Memory B cell (primary cell): ENCODE data around the gene THBS1.

Source experiments
- ATAC-seq: fragments of 150-1000 bp; cut with Tn5 transposase; 2 replicates; pipeline ENCODE4 v1.10.0; 2021; ENCODE audit warnings: low read depth, mild to moderate bottlenecking, moderate library complexity
- DNase-seq, 2 donors: peaks; one replicate each; pipeline ENCODE4 v3.0.0; 2022; ENCODE audit warnings: low spot score in 2 of 2
- H3K27ac Mint-ChIP-seq: one replicate; pipeline ENCODE4 v1.8.0; 2022; ENCODE audit warnings: mild to moderate bottlenecking, moderate library complexity, mixed read lengths
- H3K27me3 Mint-ChIP-seq: one replicate; pipeline ENCODE4 v1.8.0; 2022; ENCODE audit warnings: mixed read lengths
- H3K36me3 Mint-ChIP-seq: one replicate; pipeline ENCODE4 v1.8.0; 2022; ENCODE audit warnings: mild to moderate bottlenecking, mixed read lengths
- H3K4me1 Mint-ChIP-seq: one replicate; pipeline ENCODE4 v1.8.0; 2022; ENCODE audit warnings: mixed read lengths
- H3K4me3 Mint-ChIP-seq: one replicate; pipeline ENCODE4 v1.8.0; 2022; ENCODE audit warnings: mild to moderate bottlenecking, moderate library complexity, mixed read lengths
- H3K9me3 Mint-ChIP-seq: one replicate; pipeline ENCODE4 v1.8.0; 2022; ENCODE audit warnings: mixed read lengths

The THBS1 gene

DNA sequence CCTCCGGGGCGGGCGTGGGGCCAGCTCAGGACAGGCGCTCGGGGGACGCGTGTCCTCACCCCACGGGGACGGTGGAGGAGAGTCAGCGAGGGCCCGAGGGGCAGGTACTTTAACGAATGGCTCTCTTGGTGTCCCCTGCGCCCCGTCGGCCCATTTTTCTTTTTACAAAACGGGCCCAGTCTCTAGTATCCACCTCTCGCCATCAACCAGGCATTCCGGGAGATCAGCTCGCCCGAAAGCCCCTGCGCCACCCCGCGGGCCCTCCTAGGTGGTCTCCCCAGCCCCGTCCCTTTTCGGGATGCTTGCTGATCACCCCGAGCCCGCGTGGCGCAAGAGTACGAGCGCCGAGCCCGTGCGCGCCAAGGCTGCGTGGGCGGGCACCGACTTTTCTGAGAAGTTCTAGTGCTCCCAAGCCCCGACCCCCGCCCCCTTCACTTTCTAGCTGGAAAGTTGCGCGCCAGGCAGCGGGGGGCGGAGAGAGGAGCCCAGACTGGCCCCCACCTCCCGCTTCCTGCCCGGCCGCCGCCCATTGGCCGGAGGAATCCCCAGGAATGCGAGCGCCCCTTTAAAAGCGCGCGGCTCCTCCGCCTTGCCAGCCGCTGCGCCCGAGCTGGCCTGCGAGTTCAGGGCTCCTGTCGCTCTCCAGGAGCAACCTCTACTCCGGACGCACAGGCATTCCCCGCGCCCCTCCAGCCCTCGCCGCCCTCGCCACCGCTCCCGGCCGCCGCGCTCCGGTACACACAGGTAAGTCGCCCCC is at the start of gene THBS1:
THBS1 (plus strand) TSS at position 595 of the 757 bp plus-strand sequence. CDS start 779 bp downstream, outside the sequence.
- ATAC-seq (no peak), DNase-seq (no peak)
- no peaks in the 10 kb centered on the region for H3K36me3 Mint-ChIP-seq
- peaks cover 28% of the 10 kb centered on the region for H3K27me3 Mint-ChIP-seq
- H3K4me1 Mint-ChIP-seq: peaks cover 3% of the 10 kb centered on the region
- H3K9me3 Mint-ChIP-seq: no peaks in the 10 kb centered on the region
- peak within 1 kb of the TSS; percentile 2 for H3K4me3 Mint-ChIP-seq
- no peak within 1 kb of the TSS for H3K27ac Mint-ChIP-seq

DNA sequence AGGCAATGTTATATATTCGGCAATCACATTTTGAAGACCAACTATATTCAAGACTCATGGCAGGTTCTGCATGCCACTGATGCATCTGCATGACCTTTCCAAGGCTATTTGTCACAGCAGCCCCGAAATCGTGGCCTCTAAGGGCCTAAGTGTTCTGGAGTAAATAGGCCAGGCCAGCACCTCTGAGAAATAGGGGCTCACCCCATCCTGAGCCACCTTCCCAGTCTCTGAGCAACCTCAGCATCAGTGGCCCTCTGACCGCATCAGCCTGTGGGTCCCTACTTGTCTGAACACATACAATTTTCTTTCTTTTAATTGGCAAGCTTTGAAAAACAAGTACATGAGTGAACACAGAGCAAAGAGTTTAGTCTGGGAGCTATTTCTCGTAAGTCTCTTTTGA is 45.9 kb upstream of the THBS1 start:
- Mint-ChIP-seq H3K36me3 (no peaks in the 10 kb centered on the region), H3K9me3 (no peaks in the 10 kb centered on the region), H3K4me1 (no peaks in the 10 kb centered on the region), H3K27me3 (peaks cover 7% of the 10 kb centered on the region), H3K4me3 (no peak overlapping the region), H3K27ac (no peak overlapping the region)
- ATAC-seq (no peak), DNase-seq (no peak)

DNA sequence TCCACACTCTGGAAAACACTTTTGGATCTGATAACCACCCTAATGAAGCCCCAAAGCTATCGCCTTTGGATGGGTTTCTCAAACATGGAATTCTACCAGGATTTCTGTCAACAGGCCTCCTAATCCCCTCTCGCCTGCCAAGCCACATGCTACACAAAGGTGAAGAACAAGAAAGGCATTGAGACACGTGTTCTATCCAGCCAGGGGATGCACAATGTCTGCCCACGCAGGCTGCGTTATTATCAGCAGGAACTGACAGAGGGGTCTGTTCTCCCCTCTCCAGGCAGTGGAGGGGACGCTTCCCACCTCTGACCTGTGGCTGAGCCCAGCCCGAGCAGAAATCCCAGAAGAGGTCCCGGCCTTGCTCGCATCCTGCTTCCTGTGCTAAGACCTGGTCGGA is 45.4 kb upstream of the THBS1 start:
- no peak for ATAC-seq
- H3K36me3 Mint-ChIP-seq: no peaks in the 10 kb centered on the region
- no peak for DNase-seq
- H3K9me3 Mint-ChIP-seq: no peaks in the 10 kb centered on the region
- H3K4me1 Mint-ChIP-seq: no peaks in the 10 kb centered on the region
- no peak overlapping the region for H3K27ac Mint-ChIP-seq
- H3K4me3 Mint-ChIP-seq: no peak overlapping the region
- peaks cover 11% of the 10 kb centered on the region for H3K27me3 Mint-ChIP-seq

DNA sequence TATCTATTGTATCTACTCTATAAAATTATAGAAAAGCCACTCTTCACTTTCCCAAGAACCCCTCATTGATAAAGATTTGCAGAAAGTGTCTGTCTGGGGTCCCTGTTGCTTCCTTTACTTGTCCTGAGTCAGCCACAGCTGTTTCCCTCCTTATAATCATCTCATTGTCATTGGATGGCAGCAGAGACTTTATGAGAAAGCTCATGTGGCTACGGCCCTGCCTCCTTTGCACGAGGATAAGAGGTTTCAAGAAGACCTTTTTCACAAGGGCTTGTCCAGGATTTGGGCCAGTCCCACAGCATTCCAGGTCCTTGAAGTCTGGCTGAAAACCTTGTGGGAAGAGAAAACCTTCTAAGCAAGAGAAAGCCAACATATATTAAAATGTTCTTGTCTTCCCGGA is 41.9 kb upstream of the THBS1 start:
- no peaks in the 10 kb centered on the region for H3K9me3 Mint-ChIP-seq
- DNase-seq: no peak
- no peak for ATAC-seq
- H3K36me3 Mint-ChIP-seq: no peaks in the 10 kb centered on the region
- no peak overlapping the region for H3K4me3 Mint-ChIP-seq
- H3K27me3 Mint-ChIP-seq: peaks cover 10% of the 10 kb centered on the region
- H3K4me1 Mint-ChIP-seq: no peaks in the 10 kb centered on the region
- no peak overlapping the region for H3K27ac Mint-ChIP-seq

DNA sequence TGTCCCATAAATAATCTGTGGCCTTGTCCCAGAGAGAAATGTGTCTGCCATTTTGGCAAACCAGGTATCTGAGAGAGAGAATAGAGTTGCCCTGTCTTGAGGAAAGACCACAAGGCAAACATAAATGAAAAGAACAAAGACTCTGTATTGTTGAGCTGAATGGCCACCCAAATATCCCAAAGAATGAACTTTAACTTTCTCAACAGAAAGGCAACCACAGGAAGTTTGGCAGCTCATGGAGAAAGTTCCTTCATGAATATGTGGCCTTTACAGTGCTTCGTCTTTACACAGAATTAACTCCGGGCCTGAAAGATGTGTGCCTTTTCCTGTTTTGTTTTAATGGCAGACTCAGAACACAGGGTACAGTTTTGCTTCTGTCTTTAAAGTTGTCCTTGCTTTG is 41.4 kb upstream of the THBS1 start:
- Mint-ChIP-seq H3K4me1 (no peaks in the 10 kb centered on the region), H3K9me3 (no peaks in the 10 kb centered on the region), H3K27ac (no peak overlapping the region), H3K36me3 (no peaks in the 10 kb centered on the region), H3K27me3 (peaks cover 10% of the 10 kb centered on the region), H3K4me3 (no peak overlapping the region)
- DNase-seq (no peak), ATAC-seq (no peak)

DNA sequence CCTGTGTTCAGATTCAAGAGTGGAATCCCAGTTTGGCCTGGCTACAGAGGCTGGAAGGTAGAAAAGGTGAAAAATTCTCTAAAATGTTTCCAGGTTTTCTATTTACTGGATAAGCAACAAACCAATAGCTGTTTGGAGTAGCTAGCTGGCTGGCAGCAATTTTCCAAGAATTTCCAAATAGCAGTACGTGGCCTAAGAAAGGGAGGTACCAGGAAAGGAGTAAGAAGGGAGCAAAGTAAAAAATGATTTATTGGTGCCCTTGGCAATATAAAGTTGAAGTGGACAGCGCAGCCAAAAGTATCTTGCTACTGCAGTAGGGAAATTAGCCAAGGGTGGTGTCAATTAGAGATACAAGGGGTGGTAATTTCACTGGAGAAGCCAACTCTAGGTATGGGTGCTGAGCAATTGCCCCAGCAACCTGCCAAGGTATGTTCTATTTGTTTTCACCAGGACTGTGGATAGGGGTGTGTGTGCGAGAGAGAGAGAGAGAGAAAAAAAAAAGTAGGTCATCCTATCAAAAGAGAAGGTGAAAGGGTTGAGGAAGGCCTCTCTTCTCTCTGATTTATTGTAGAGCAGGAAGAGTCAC is 40.8 kb upstream of the THBS1 start:
- H3K27me3 Mint-ChIP-seq: peaks cover 10% of the 10 kb centered on the region
- no peaks in the 10 kb centered on the region for H3K4me1 Mint-ChIP-seq
- no peaks in the 10 kb centered on the region for H3K9me3 Mint-ChIP-seq
- no peak overlapping the region for H3K4me3 Mint-ChIP-seq
- DNase-seq: no peak
- no peak overlapping the region for H3K27ac Mint-ChIP-seq
- no peak for ATAC-seq
- H3K36me3 Mint-ChIP-seq: no peaks in the 10 kb centered on the region

DNA sequence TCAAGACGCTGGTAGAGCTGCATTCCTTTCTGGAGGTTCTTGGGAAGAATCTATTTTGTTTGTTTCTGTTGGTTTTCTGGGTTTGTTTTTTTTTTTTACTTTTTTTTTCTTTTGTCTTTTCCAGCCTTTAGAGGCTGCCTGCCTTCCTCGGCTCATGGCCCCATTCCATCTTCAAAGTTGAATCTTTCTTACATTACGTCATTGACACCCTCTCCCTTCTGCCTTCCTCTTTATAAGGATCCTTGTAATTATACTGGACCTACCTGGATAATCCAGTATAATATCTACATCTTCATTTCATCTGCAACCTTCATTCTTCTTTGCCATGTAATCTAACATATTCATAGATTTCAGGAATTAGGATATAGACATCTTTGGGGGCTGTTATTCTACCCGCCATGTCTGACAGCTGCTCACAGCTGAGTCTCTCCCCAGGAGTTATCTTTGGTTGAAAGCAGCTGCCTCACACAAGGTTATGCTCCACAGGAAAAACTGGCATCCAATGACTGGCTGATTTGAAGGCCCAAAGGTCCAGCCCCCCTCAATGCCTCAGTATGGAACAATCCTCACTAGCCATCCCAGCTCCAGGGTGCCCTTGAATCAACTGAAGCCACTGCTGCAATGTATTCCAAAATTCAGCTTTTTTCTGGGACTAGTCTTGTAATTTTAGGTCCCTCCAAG is 38.4 kb upstream of the THBS1 start:
- no peaks in the 10 kb centered on the region for H3K9me3 Mint-ChIP-seq
- H3K27me3 Mint-ChIP-seq: peaks cover 8% of the 10 kb centered on the region
- no peaks in the 10 kb centered on the region for H3K4me1 Mint-ChIP-seq
- H3K4me3 Mint-ChIP-seq: no peak overlapping the region
- H3K27ac Mint-ChIP-seq: no peak overlapping the region
- DNase-seq (no peak), ATAC-seq (no peak)
- no peaks in the 10 kb centered on the region for H3K36me3 Mint-ChIP-seq

DNA sequence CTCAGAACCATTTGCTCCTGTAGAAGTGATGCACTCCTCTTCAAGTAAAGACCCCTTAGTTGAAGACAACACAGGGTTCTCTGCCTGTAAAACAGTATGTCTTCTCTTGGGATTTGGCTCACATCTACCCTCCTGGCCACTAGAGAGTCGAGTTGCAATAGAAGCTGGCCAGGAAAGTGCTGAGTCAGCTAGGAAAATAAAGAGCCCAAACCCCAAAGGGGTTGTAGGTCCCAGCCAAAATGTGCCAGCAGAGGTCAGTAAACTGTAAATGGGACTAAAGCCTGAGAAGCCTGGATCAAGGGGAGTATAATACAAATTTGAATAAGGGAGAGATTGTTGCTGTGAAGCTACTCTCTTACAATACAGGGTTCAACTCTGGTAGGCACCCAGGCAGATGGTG is 37.2 kb upstream of the THBS1 start:
- Mint-ChIP-seq H3K4me3 (no peak overlapping the region), H3K4me1 (no peaks in the 10 kb centered on the region), H3K9me3 (no peaks in the 10 kb centered on the region), H3K27ac (no peak overlapping the region), H3K27me3 (peaks cover 7% of the 10 kb centered on the region), H3K36me3 (no peaks in the 10 kb centered on the region)
- ATAC-seq (no peak), DNase-seq (no peak)

DNA sequence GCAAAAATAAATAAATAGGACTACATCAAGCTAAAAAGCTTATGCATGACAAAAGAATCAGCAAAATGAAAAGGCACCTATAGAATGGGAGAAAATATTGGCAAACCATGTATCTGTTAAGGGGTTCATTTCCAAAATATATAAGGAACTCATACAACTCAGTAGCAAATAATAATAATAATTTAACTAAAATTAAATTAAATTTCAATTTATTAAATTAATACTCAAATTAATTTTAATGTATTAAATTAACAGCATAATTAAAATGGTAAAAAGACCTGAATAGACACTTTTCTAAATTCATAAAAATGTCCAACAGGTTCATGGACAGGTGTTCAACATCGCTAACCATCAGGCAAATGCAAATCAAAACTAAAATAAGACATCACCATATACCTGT is 34.0 kb upstream of the THBS1 start:
- Mint-ChIP-seq H3K4me3 (no peak overlapping the region), H3K27ac (no peak overlapping the region), H3K36me3 (no peaks in the 10 kb centered on the region), H3K9me3 (no peaks in the 10 kb centered on the region), H3K27me3 (peaks cover 2% of the 10 kb centered on the region), H3K4me1 (no peaks in the 10 kb centered on the region)
- ATAC-seq: no peak
- no peak for DNase-seq

DNA sequence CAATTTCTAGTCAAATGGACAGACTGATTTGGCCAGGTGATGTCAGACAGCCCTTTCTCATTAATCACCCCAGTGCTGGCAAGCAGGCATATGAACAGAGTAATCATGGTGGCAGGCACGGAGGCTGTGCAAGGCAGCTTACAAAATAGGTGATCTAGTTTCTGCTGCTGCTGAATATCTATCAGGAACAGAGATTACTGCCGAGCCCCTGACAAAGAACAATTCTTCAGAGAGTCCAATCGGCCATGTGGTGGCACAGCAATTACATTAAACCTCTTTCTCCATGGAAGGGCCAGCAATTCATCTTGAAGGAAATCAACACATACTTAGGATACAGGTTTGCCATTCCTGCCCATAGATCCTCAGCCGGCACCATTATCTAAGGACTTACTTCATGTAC is 32.3 kb upstream of the THBS1 start:
- Mint-ChIP-seq H3K36me3 (no peaks in the 10 kb centered on the region), H3K4me1 (no peaks in the 10 kb centered on the region), H3K4me3 (no peak overlapping the region), H3K27me3 (peaks cover 4% of the 10 kb centered on the region), H3K27ac (no peak overlapping the region), H3K9me3 (no peaks in the 10 kb centered on the region)
- ATAC-seq (no peak), DNase-seq (no peak)

DNA sequence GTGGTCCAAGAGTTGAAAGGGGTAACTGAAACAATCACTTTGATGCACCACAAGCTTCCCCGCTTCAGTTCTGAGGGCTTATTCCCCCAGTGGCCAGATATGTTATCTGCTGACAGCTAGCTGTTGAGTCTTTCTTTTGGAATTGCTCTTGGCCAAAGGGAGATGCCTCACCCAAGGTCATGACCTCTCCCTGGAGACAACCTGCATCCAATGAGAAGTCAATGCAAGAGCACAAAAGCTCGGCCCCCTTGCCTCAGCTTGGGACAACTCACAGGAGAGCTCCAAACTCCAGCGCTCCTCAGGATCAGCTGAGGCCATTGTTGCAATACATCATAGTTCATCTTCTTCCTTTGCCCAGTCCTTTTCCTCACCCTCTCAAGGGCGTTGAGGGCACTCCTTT is 31.0 kb upstream of the THBS1 start:
- Mint-ChIP-seq H3K27me3 (peaks cover 4% of the 10 kb centered on the region), H3K36me3 (no peaks in the 10 kb centered on the region), H3K9me3 (no peaks in the 10 kb centered on the region), H3K4me1 (no peaks in the 10 kb centered on the region), H3K27ac (no peak overlapping the region), H3K4me3 (no peak overlapping the region)
- DNase-seq (no peak), ATAC-seq (no peak)

DNA sequence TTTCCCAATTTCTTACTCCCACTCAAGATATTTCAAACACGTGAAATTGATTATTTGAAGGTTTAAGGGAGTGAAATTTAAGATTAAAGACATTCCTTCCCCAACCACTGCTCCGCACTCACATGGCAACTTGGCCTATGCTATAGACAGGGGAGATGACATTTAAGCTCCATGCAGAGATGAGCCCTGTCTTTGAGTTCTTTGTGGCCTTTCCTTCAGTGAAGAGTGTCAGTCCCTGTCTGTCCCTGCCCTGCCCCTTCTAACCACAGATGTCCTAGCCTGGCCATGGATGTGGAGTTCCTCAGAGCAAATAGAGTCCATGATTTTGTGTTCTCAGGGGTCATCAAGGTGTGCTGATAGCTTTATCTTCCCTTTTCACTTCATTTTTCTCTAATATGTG is 29.4 kb upstream of the THBS1 start:
- H3K27ac Mint-ChIP-seq: no peak overlapping the region

DNA sequence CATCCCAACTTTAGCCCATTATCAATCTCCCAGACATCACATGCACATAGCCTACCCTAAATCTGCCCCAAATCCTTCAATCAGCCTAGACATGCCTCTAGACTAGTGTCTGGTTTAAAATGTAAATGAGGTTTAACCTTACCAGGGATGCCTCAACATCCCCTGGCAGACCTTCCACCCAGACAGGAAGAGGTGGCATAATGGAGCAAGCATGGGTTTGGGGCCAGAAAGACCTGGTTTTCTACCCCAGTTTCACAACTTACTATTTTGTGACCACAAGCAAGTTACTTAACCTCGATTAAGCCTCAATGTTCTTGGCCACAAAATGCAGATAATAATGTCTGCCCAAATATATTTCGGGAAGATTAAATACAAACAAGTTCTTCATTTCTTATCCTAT is 28.3 kb upstream of the THBS1 start:
- Mint-ChIP-seq H3K36me3 (no peaks in the 10 kb centered on the region), H3K4me1 (no peaks in the 10 kb centered on the region), H3K27ac (no peak overlapping the region), H3K4me3 (no peak overlapping the region), H3K9me3 (no peaks in the 10 kb centered on the region), H3K27me3 (peaks cover 10% of the 10 kb centered on the region)
- DNase-seq (no peak), ATAC-seq (no peak)

More for the DNA sequence above, 29.4 kb upstream of the THBS1 start:
- Mint-ChIP-seq H3K4me3 (no peak overlapping the region), H3K4me1 (no peaks in the 10 kb centered on the region), H3K9me3 (no peaks in the 10 kb centered on the region), H3K27me3 (peaks cover 9% of the 10 kb centered on the region), H3K36me3 (no peaks in the 10 kb centered on the region)
- no peak for ATAC-seq
- no peak for DNase-seq

DNA sequence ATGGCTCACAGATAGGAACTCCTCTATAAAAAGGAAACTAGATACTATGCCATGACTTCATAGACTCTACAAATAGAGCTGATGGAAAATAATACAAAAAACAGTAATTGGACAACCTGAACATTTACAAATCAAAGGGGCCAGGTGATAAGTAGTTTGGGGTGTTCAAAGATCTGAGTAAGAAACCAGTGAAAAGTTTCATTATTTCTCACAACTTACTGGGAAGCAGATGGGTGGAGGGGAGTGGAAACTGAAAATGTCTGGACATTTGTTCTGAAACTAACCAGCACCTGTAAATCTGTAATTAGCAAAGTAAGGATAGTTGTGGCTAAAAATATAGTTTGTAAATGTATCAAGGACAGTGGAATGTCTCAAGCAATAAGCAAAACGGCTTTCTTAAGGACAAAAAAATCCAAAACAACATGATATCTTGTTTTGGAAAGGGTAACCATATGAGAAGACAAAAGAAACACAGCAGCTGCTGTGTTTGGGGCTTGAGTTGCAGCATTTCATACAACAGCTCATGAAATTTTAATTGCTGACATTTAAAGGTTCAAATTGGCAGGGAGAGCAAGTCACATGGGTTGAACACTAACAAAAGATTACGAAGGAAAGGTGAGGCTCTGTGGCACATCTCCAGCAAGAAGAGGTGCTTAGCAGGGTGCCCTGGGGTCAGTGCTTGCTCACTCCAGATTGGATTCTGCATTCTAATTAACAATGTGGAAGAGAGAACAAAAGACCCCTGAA is 26.8 kb upstream of the THBS1 start:
- DNase-seq (no peak), ATAC-seq (no peak)
- H3K27ac Mint-ChIP-seq: no peak overlapping the region

More for the DNA sequence above, 26.8 kb upstream of the THBS1 start:
- H3K36me3 Mint-ChIP-seq: no peaks in the 10 kb centered on the region
- H3K27me3 Mint-ChIP-seq: peaks cover 10% of the 10 kb centered on the region
- H3K9me3 Mint-ChIP-seq: no peaks in the 10 kb centered on the region
- H3K4me1 Mint-ChIP-seq: no peaks in the 10 kb centered on the region
- H3K4me3 Mint-ChIP-seq: no peak overlapping the region
